ENCODE measurements around the gene CCDC88B.

The CCDC88B gene

DNA sequence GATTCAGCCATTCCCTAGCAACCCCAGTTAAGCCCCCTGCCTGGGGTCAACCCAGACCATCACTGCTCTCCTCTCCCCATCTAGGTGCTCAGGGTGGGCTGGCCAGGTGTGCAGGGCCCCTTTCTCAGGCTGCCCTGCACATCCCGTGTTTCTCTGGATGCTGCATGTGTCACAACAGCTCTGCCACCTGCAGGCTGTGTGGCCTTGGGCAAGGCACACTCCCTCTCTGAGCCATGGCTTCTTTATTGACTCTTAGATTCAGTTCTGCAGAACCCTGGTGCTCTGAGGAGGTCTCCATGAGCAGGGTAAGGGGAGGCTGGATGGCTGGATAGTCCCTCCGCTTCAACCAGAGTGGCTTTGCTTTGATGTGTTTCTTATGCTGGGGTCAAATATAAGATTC is 43.6 kb downstream of the CCDC88B start:
- TF ChIP-seq CTCF (IDR thresholded peaks at IDR 0.05; ENCODE audit: control insufficient read depth, extremely low read depth, insufficient read depth), result no peak
- DNase-seq (ENCODE audit: low read depth), result no peak
- H3K4me3 ChIP-seq (ENCODE audit: low read depth, low read length), result no peak overlapping the region

- H3K4me3 ChIP-seq (ENCODE audit: low read depth, low read length), result no peak overlapping the region
- no peak for TF ChIP-seq CTCF (IDR thresholded peaks at IDR 0.05; ENCODE audit: control insufficient read depth, extremely low read depth, insufficient read depth)
- no peak for DNase-seq (ENCODE audit: low read depth)
These were observed 44.2 kb downstream of the CCDC88B start for GRCh38 chr11:64384028-64384737.

DNA sequence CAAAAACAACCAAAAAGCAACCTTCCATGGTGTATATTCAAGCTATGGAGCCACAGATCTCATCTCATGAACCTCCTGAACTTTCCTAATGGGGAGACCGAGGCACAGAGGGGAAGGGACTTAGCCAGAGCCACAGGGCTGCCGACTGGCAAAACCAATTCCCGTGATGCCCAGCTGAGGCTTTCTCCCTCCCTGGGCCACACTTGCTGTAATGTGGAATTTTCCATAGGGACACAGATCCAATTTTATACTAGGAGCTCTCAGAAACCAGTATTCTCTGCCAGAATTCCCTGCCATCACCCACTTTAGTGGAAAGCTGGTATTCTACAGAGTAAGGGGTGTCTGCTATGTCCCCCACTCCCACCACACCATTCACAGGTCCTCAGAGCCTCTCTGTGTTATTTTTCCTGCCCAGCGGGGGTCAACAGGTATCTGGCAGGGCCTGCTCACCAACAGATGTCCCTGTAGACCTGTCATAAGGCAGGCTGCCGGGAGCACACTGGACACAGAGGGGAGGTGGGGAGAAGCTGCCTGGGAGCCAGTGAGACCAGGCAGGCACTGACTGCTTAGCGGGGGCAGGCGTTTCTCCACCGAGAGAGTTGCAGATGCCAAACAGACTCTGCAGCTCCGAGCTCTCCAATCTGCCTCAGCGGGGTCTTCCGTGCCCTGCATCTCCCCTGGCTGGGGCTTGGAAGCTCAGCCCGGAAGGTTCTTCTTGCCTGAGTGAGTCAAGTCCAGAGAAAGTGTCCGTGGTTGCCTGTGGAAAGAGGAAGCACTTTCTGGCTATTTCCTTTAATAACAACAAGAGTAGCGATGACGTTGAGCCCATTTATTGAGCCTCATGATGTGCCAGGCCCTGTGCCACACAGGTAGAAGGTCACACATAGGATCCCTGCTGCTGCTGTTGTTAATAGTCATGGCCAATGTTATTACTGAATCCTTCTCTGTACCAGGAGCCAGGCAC is 45.3 kb downstream of the CCDC88B start:
- no peak for TF ChIP-seq CTCF (IDR thresholded peaks at IDR 0.05; ENCODE audit: control insufficient read depth, extremely low read depth, insufficient read depth)
- no peak overlapping the region for H3K4me3 ChIP-seq (ENCODE audit: low read depth, low read length)
- no peak for DNase-seq (ENCODE audit: low read depth)

DNA sequence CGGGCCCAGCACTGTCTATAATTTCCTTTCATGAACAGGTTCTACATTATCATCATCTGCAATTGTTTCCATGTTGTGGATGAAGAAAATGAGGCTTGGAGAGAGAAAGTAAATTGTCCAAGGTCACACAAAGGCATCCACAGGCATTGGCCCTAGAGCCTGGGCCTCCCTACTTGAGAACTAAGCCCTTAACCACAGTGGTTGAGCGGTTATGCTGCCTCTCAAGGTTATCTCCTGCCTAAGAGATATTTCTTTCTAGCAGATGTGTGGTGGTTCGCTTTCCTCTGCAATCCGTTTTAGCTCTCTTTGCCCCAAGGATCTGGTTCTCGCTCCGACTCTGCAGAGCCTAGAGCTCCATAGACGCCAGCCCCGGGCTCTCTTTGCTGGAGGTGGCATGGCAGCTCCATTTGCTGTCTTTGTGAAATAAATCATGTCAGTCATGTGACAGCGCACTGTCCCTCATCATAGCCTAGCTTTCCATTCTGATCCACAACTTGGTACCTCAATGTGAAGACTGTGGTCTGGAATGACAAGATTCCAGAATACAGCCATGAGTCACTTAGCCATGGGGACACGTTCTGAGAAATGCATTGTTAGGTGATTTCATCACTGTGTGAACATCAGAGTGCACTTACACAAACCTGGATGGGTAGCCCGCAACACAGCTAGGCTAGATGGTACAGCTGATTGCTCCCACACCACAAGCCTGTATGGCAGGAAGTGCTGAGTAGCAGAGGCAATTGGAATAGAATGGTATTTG is 46.1 kb downstream of the CCDC88B start:
- no peak overlapping the region for H3K4me3 ChIP-seq (ENCODE audit: low read depth, low read length)
- no peak for DNase-seq (ENCODE audit: low read depth)
- no peak for TF ChIP-seq CTCF (IDR thresholded peaks at IDR 0.05; ENCODE audit: control insufficient read depth, extremely low read depth, insufficient read depth)

GRCh38 chr11:64387916-64388315 is 47.9 kb downstream of the CCDC88B start:
- H3K4me3 ChIP-seq (ENCODE audit: low read depth, low read length), result no peak overlapping the region
- DNase-seq (ENCODE audit: low read depth), result no peak
- TF ChIP-seq CTCF (IDR thresholded peaks at IDR 0.05; ENCODE audit: control insufficient read depth, extremely low read depth, insufficient read depth), result no peak

DNA sequence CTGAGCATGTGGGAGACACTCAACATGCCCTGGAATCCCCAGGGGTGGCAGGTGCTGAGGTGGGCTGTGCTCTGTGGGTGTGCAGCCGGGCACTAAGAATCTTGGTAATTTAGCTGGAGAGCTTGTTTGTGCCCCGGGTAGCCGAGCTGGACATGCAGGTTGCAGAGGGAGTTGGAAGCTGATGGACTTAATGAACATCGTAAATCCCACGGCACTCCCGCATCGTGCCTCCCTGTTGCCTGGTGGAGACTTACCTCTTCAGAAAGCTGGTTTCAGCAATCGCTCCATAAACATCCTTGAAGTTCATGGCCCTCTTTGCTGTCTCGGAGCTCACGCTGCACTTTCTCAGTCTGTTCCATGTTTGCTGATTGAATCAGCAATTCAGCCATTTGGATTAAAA is 48.9 kb downstream of the CCDC88B start:
- no peak overlapping the region for H3K4me3 ChIP-seq (ENCODE audit: low read depth, low read length)
- no peak for TF ChIP-seq CTCF (IDR thresholded peaks at IDR 0.05; ENCODE audit: control insufficient read depth, extremely low read depth, insufficient read depth)
- no peak for DNase-seq (ENCODE audit: low read depth)
